C4-2B (cell line): ENCODE results near the gene TM7SF3.

ENCODE experiments used
- CTCF ChIP-seq: fragments of 450-650 bp; conservative IDR thresholded peaks from 2 replicates; pipeline ENCODE4 v1.5.1; 2017; ENCODE audit warnings: mild to moderate bottlenecking
- ZFX ChIP-seq: fragments of 450-650 bp; IDR thresholded peaks from 2 replicates; pipeline ENCODE4 v1.6.1; 2017

GRCh38 chr12:27032679-27033078 is 18.5 kb upstream of the TM7SF3 start:
- TF ChIP-seq CTCF (no peak), ZFX (no peak)
